H9 (cell line): ENCODE results near the gene TTLL12. TPM values are rescaled to one million over a fixed set of nuclear protein-coding genes. Genes with fewer than 3 reads are reported as not detected.

Experiments
- DNase-seq: peaks from one replicate; pipeline ENCODE4 v3.0.0-alpha.2; 2017
- H2AFZ ChIP-seq: one replicate; pipeline ENCODE4 v1.6.1; 2013; ENCODE audit warnings: mild to moderate bottlenecking, low read length, control low read depth, moderate library complexity
- H2AK5ac ChIP-seq: 2 replicates; pipeline ENCODE4 v1.6.1; 2013; ENCODE audit warnings: low read length, control low read depth, mixed read lengths; ENCODE audit not compliant: insufficient read length
- H2BK120ac ChIP-seq: one replicate; pipeline ENCODE4 v1.6.1; 2013; ENCODE audit warnings: low read depth, mild to moderate bottlenecking, low read length, control low read depth, inconsistent platforms; ENCODE audit not compliant: poor library complexity, severe bottlenecking
- H2BK12ac ChIP-seq: 2 replicates; pipeline ENCODE4 v1.6.1; 2013; ENCODE audit warnings: low read length, control low read depth, mixed read lengths, low read depth; ENCODE audit not compliant: insufficient read length
- H2BK15ac ChIP-seq: 2 replicates; pipeline ENCODE4 v1.6.1; 2013; ENCODE audit warnings: low read depth, low read length, control low read depth
- H2BK20ac ChIP-seq: one replicate; pipeline ENCODE4 v1.6.1; 2013; ENCODE audit warnings: low read depth, mild to moderate bottlenecking, low read length, control low read depth, inconsistent platforms; ENCODE audit not compliant: poor library complexity, severe bottlenecking
- H2BK5ac ChIP-seq: 2 replicates; pipeline ENCODE4 v1.6.1; 2013; ENCODE audit warnings: low read length, control low read depth, mixed read lengths; ENCODE audit not compliant: insufficient read length
- H3K14ac ChIP-seq: 2 replicates; pipeline ENCODE4 v1.6.1; 2013; ENCODE audit warnings: low read length, control low read depth; ENCODE audit not compliant: insufficient read depth
- H3K18ac ChIP-seq: 2 replicates; pipeline ENCODE4 v1.6.1; 2013; ENCODE audit warnings: low read depth, mild to moderate bottlenecking, mixed read lengths, low read length, control low read depth; ENCODE audit not compliant: insufficient read length
- H3K23ac ChIP-seq: 2 replicates; pipeline ENCODE4 v1.6.1; 2013; ENCODE audit warnings: low read length, control low read depth, mixed read lengths, low read depth; ENCODE audit not compliant: insufficient read length
- H3K23me2 ChIP-seq: 2 replicates; pipeline ENCODE4 v1.6.1; 2013; ENCODE audit warnings: low read depth, mild to moderate bottlenecking, mixed read lengths, low read length, control low read depth; ENCODE audit not compliant: insufficient read length, poor library complexity, severe bottlenecking
- H3K27ac ChIP-seq: 2 replicates; pipeline ENCODE4 v1.5.1; 2013; ENCODE audit warnings: low read length, control low read depth, mixed read lengths, low read depth; ENCODE audit not compliant: insufficient read length
- H3K27me3 ChIP-seq: 2 replicates; pipeline ENCODE4 v1.6.1; 2013; ENCODE audit warnings: low read length, control low read depth, inconsistent platforms; ENCODE audit not compliant: insufficient read depth
- H3K4ac ChIP-seq: 2 replicates; pipeline ENCODE4 v1.6.1; 2013; ENCODE audit warnings: low read depth, mild to moderate bottlenecking, control low read depth, inconsistent platforms, low read length, moderate library complexity
- H3K4me1 ChIP-seq: 2 replicates; pipeline ENCODE4 v1.6.1; 2013; ENCODE audit warnings: low read length, control low read depth, inconsistent platforms; ENCODE audit not compliant: insufficient read depth
- H3K4me2 ChIP-seq: 2 replicates; pipeline ENCODE4 v1.6.1; 2013; ENCODE audit warnings: low read length, control low read depth, mixed read lengths; ENCODE audit not compliant: insufficient read length, insufficient read depth
- H3K56ac ChIP-seq: 2 replicates; pipeline ENCODE4 v1.6.1; 2013; ENCODE audit warnings: low read depth, mild to moderate bottlenecking, mixed read lengths, low read length, control low read depth; ENCODE audit not compliant: insufficient read length
- H3K79me1 ChIP-seq: 2 replicates; pipeline ENCODE4 v1.6.1; 2013; ENCODE audit warnings: low read depth, mild to moderate bottlenecking, moderate library complexity, low read length, control low read depth, inconsistent platforms; ENCODE audit not compliant: insufficient read depth, poor library complexity, severe bottlenecking
- H3K79me2 ChIP-seq: 2 replicates; pipeline ENCODE4 v1.6.1; 2013; ENCODE audit warnings: low read length, control low read depth, inconsistent platforms; ENCODE audit not compliant: insufficient read depth
- H3K9ac ChIP-seq: 2 replicates; pipeline ENCODE4 v1.6.1; 2013; ENCODE audit warnings: low read length, control low read depth, mixed read lengths; ENCODE audit not compliant: insufficient read length; ENCODE audit errors: extremely low read depth
- H3K9me3 ChIP-seq: one replicate; pipeline ENCODE4 v1.6.1; 2013; ENCODE audit warnings: low read depth, low read length, inconsistent platforms; ENCODE audit not compliant: control insufficient read depth
- H3T11ph ChIP-seq: one replicate; pipeline ENCODE4 v1.6.1; 2013; ENCODE audit warnings: mild to moderate bottlenecking, low read length, control low read depth, inconsistent platforms
- H4K20me1 ChIP-seq: one replicate; pipeline ENCODE4 v1.6.1; 2013; ENCODE audit not compliant: control insufficient read depth, insufficient read length, insufficient read depth
- H4K5ac ChIP-seq: 2 replicates; pipeline ENCODE4 v1.6.1; 2013; ENCODE audit warnings: low read depth, mild to moderate bottlenecking, mixed read lengths, low read length, control low read depth; ENCODE audit not compliant: insufficient read length
- H4K8ac ChIP-seq: replicated peaks from 2 replicates; pipeline ENCODE4 v1.6.1; 2013; ENCODE audit warnings: low read length, control low read depth, mixed read lengths, low read depth; ENCODE audit not compliant: insufficient read length
- H4K91ac ChIP-seq: 2 replicates; pipeline ENCODE4 v1.6.1; 2013; ENCODE audit warnings: low read depth, mild to moderate bottlenecking, moderate library complexity, mixed read lengths, low read length, control low read depth; ENCODE audit not compliant: insufficient read length
- H3K27ac Mint-ChIP-seq, 3 experiments: 2 replicates in 2 of 3; 3 replicates in 1 of 3; pipeline ENCODE4 v1.8.0; 2020 to 2021; ENCODE audit warnings: mixed read lengths in 3 of 3, mild to moderate bottlenecking in 1 of 3, moderate library complexity in 1 of 3
- H3K27me3 Mint-ChIP-seq: 2 replicates; pipeline ENCODE4 v1.8.0; 2021; ENCODE audit warnings: low read depth, mild to moderate bottlenecking, moderate library complexity, mixed read lengths
- H3K36me3 Mint-ChIP-seq, 3 experiments: 2 replicates in 2 of 3; 3 replicates in 1 of 3; pipeline ENCODE4 v1.8.0; 2020 to 2021; ENCODE audit warnings: low read depth in 3 of 3, mixed read lengths in 3 of 3; ENCODE audit not compliant: insufficient read depth in 1 of 3
- H3K4me1 Mint-ChIP-seq, 2 experiments: 2 replicates each; pipeline ENCODE4 v1.8.0; 2020; ENCODE audit warnings: mixed read lengths in 2 of 2
- H3K4me3 Mint-ChIP-seq, 2 experiments: 2 replicates in 1 of 2; 3 replicates in 1 of 2; pipeline ENCODE4 v1.8.0; 2020 to 2021; ENCODE audit warnings: mild to moderate bottlenecking in 2 of 2, mixed read lengths in 2 of 2, moderate library complexity in 1 of 2
- H3K9me3 Mint-ChIP-seq, 2 experiments: 2 replicates in 1 of 2; 3 replicates in 1 of 2; pipeline ENCODE4 v1.8.0; 2020; ENCODE audit warnings: mild to moderate bottlenecking in 2 of 2, mixed read lengths in 2 of 2, moderate library complexity in 1 of 2
- CTCF ChIP-seq: fragments of 200-600 bp; sonication (generic); conservative IDR thresholded peaks from 3 replicates; pipeline ENCODE4 v1.8.0; 2021; ENCODE audit warnings: antibody characterized with exemption, mild to moderate bottlenecking
- WGBS: extraction: QIAGEN DNeasy Blood & Tissue Kit; methylation state at CpG from one replicate; pipeline ENCODE4 v1.1.7; 2013; ENCODE audit warnings: missing lambda C conversion rate, low lambda C conversion rate, mixed read lengths; ENCODE audit not compliant: insufficient read length; ENCODE audit errors: extremely low coverage; 5-methylcytosine and 5-hydroxymethylcytosine counted together
- total RNA-seq: library from RNA; stranded (reverse); gene quantifications from 2 replicates; pipeline ENCODE4 v1.2.1, GENCODE V29; 2021

TTLL12 gene
- total RNA-seq, 1 experiment from 2014 or later, result 89.6 TPM

DNA sequence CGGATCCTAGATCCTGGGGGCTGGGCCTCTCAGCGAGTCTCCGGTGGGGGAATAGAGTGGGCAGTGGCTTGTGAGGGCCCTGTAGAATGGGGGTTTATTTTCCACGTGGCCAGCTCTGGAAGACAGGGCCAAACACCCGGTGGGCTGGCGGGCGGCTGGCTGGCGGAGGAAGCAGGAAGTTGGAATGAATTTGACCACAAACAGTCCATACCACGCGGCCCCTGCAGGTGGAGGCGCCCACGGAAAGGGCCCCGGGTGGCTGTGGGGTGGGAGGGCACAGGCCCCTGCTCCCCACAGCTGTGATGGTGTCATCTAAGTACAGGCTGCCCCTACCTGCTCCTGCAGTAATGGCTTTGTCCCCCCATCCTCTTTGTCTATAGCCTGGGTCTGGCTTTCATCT, 58.8 kb downstream of the TTLL12 start:
- 0 out of 7 replicates have a peak overlapping the region, but pooled peaks of 1 of the 3 experiments have one; percentile 81 for H3K27ac Mint-ChIP-seq
- Histone ChIP-seq H3K27me3 (no peaks in the 10 kb centered on the region), H2AK5ac (no peak overlapping the region), H2AFZ (no peak overlapping the region), H3K23ac (no peak overlapping the region), H4K20me1 (no peaks in the 10 kb centered on the region), H3T11ph (no peak overlapping the region), H4K8ac (no peak overlapping the region), H3K9me3 (no peaks in the 10 kb centered on the region), H3K79me1 (no peaks in the 10 kb centered on the region), H3K4me1 (no peaks in the 10 kb centered on the region), H3K4me2 (no peak overlapping the region), H4K5ac (no peak overlapping the region), H3K9ac (no peak overlapping the region), H2BK12ac (no peak overlapping the region), H3K18ac (no peak overlapping the region), H3K14ac (no peak overlapping the region), H4K91ac (no peak overlapping the region), H3K79me2 (no peaks in the 10 kb centered on the region), H3K23me2 (no peaks in the 10 kb centered on the region), H2BK20ac (no peak overlapping the region), H3K4ac (no peak overlapping the region), H3K27ac (no peak overlapping the region), H2BK120ac (no peak overlapping the region), H2BK5ac (no peak overlapping the region), H3K56ac (no peak overlapping the region), H2BK15ac (no peak overlapping the region)
- peaks cover 9 to 22% of the 10 kb centered on the region in 2 experiments for H3K4me1 Mint-ChIP-seq
- no peak overlapping the region for H3K4me3 Mint-ChIP-seq
- H3K27me3 Mint-ChIP-seq, result no peaks in the 10 kb centered on the region; the same call in 1 of the 2 replicates
- H3K36me3 Mint-ChIP-seq, result peaks cover 0 to 15% (median 13%) of the 10 kb centered on the region in 3 experiments; a peak in 4 of 7 replicates
- no peaks in the 10 kb centered on the region for H3K9me3 Mint-ChIP-seq
- TF ChIP-seq CTCF, result no peak
- WGBS, result no CpG with 5 or more reads among the region's 13 CpGs
- no peak for DNase-seq
